Measurements from ENCODE around the gene PLEKHA1.

Gene PLEKHA1

GRCh38 chr10:122350893-122351292, 23.6 kb upstream of the PLEKHA1 start:
- H3K4me2 ChIP-seq (ENCODE audit: low read length): no peak overlapping the region
- H3K9me3 ChIP-seq (ENCODE audit: insufficient read depth, low read length): no peaks in the 10 kb centered on the region
- no peak overlapping the region for H2AFZ ChIP-seq (ENCODE audit: low read depth, low read length)
- H3K79me2 ChIP-seq (ENCODE audit: low read length): no peaks in the 10 kb centered on the region
- TF ChIP-seq CTCF (IDR thresholded peaks at IDR 0.05; ENCODE audit: low read depth, low read length): no peak
- TF ChIP-seq EZH2phosphoT487 (IDR thresholded peaks at IDR 0.05; ENCODE audit: low read depth): no peak
- no peak overlapping the region for H3K9ac ChIP-seq (ENCODE audit: low read length)
- H3K36me3 ChIP-seq (replicated peaks; ENCODE audit: low read depth, low read length): peaks cover 2% of the 10 kb centered on the region
- H3K27me3 ChIP-seq (ENCODE audit: low read depth, low read length): peaks cover 48% of the 10 kb centered on the region
- peaks cover 20% of the 10 kb centered on the region for H3K4me1 ChIP-seq (ENCODE audit: low read length)
- no peak overlapping the region for H3K27ac ChIP-seq (ENCODE audit: low read length)
- no peak overlapping the region for H3K4me3 ChIP-seq (ENCODE audit: low read length)
- no peaks in the 10 kb centered on the region for H4K20me1 ChIP-seq (ENCODE audit: insufficient read depth, low read length)

GRCh38 chr10:122352817-122353525, 21.5 kb upstream of the PLEKHA1 start:
- Histone ChIP-seq H2AFZ (ENCODE audit: low read depth, low read length) (no peak overlapping the region), H3K4me3 (ENCODE audit: low read length) (no peak overlapping the region), H3K36me3 (replicated peaks; ENCODE audit: low read depth, low read length) (no peaks in the 10 kb centered on the region), H3K4me1 (ENCODE audit: low read length) (peaks cover 14% of the 10 kb centered on the region), H4K20me1 (ENCODE audit: insufficient read depth, low read length) (no peaks in the 10 kb centered on the region), H3K27ac (ENCODE audit: low read length) (no peak overlapping the region), H3K9ac (ENCODE audit: low read length) (no peak overlapping the region), H3K4me2 (ENCODE audit: low read length) (no peak overlapping the region), H3K9me3 (ENCODE audit: insufficient read depth, low read length) (no peaks in the 10 kb centered on the region), H3K79me2 (ENCODE audit: low read length) (no peaks in the 10 kb centered on the region), H3K27me3 (ENCODE audit: low read depth, low read length) (peaks cover 34% of the 10 kb centered on the region)
- TF ChIP-seq EZH2phosphoT487 (IDR thresholded peaks at IDR 0.05; ENCODE audit: low read depth) (no peak), CTCF (IDR thresholded peaks at IDR 0.05; ENCODE audit: low read depth, low read length) (no peak)

- no peak overlapping the region for H3K27ac ChIP-seq (ENCODE audit: low read length)
- H3K27me3 ChIP-seq (ENCODE audit: low read depth, low read length): peaks cover 37% of the 10 kb centered on the region
- H3K4me3 ChIP-seq (ENCODE audit: low read length): no peak overlapping the region
- H2AFZ ChIP-seq (ENCODE audit: low read depth, low read length): no peak overlapping the region
- H3K79me2 ChIP-seq (ENCODE audit: low read length): no peaks in the 10 kb centered on the region
- H3K9me3 ChIP-seq (ENCODE audit: insufficient read depth, low read length): no peaks in the 10 kb centered on the region
- TF ChIP-seq EZH2phosphoT487 (IDR thresholded peaks at IDR 0.05; ENCODE audit: low read depth): no peak
- no peak for TF ChIP-seq CTCF (IDR thresholded peaks at IDR 0.05; ENCODE audit: low read depth, low read length)
- H4K20me1 ChIP-seq (ENCODE audit: insufficient read depth, low read length): no peaks in the 10 kb centered on the region
- H3K9ac ChIP-seq (ENCODE audit: low read length): no peak overlapping the region
- H3K36me3 ChIP-seq (replicated peaks; ENCODE audit: low read depth, low read length): no peaks in the 10 kb centered on the region
- peaks cover under 1% of the 10 kb centered on the region for H3K4me1 ChIP-seq (ENCODE audit: low read length)
- no peak overlapping the region for H3K4me2 ChIP-seq (ENCODE audit: low read length)
Measured at GRCh38 chr10:122354383-122354782, 20.1 kb upstream of the PLEKHA1 start.

- H4K20me1 ChIP-seq (ENCODE audit: insufficient read depth, low read length): no peaks in the 10 kb centered on the region
- no peak overlapping the region for H3K9ac ChIP-seq (ENCODE audit: low read length)
- H3K27ac ChIP-seq (ENCODE audit: low read length): no peak overlapping the region
- no peaks in the 10 kb centered on the region for H3K79me2 ChIP-seq (ENCODE audit: low read length)
- TF ChIP-seq CTCF (IDR thresholded peaks at IDR 0.05; ENCODE audit: low read depth, low read length) (no peak), EZH2phosphoT487 (IDR thresholded peaks at IDR 0.05; ENCODE audit: low read depth) (no peak)
- no peaks in the 10 kb centered on the region for H3K9me3 ChIP-seq (ENCODE audit: insufficient read depth, low read length)
- H3K36me3 ChIP-seq (replicated peaks; ENCODE audit: low read depth, low read length): no peaks in the 10 kb centered on the region
- H3K4me3 ChIP-seq (ENCODE audit: low read length): no peak overlapping the region
- peaks cover 17% of the 10 kb centered on the region for H3K27me3 ChIP-seq (ENCODE audit: low read depth, low read length)
- H3K4me2 ChIP-seq (ENCODE audit: low read length): no peak overlapping the region
- no peaks in the 10 kb centered on the region for H3K4me1 ChIP-seq (ENCODE audit: low read length)
- H2AFZ ChIP-seq (ENCODE audit: low read depth, low read length): no peak overlapping the region
Measured at GRCh38 chr10:122357685-122358084, 16.8 kb upstream of the PLEKHA1 start.
